NCI-H128 (cell line): ENCODE results near the gene GORASP2.

ENCODE experiments used
- DNase-seq: peaks from one replicate; lab custom pipeline; 2025; ENCODE audit not compliant: unreplicated experiment; lab: John Stamatoyannopoulos, UW

The GORASP2 gene

DNA sequence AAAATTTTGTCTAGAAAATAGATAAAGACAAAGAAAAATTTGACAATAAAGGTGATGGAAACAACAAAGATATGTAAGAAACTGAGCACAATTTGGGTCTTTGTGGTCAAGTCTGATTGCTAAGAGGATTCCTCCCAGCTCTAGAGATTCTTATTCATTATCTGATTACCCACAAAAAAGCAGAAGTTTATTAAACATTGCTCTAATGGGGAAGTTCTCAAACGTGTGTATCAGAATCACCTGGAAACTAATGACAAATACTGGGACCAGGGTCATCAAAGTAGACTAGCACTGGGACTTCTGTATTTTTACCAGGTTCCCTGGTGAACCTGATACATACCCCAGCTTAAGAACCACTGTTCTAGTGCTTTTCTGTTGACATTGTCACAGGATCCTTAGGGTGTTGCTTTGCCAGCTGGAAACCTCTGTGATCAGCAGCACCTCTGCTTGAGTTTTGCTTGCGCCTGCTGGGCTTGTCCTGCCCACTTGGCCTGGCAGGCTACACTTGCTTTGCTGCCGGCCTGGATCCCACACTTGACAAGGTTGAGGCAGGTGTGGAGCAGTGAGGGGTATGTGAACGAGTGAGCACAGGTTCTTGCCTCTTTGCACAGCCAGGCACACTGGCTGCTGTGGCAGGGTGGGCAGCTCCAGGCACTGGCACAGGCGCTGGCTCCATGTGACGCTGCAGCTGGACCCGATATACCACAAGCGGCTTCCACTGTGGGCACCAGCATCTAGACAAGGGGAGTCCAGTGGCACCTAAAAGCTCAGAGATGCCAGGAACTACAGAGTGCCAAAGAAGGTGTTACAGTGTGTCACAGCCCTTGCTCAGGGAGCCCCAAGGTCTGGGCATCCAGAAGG lies 6.2 kb upstream of the GORASP2 start:
- DNase-seq: no peak

GRCh38 chr2:170923799-170924198 lies 5.3 kb upstream of the GORASP2 start:
- DNase-seq: no peak

DNA sequence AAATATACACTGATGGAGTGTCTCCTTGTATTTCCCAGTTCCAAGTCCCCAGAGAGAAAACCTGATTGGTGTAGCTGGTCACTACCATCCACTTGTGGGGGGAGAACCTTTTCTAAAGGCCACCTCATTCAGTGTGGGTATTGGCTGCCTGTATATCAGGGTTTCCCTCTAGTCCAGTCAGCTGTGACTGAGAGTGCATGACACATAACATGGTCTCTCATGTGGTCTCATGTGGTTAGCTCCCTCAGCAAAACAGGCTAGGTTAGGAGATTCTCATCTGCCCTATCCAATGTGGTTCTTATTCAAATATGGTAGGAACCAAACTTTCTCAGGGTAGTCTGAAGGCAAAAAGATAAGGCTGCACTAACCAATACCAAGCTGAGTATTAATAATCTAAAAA lies 4.1 kb upstream of the GORASP2 start:
- DNase-seq: no peak

DNA sequence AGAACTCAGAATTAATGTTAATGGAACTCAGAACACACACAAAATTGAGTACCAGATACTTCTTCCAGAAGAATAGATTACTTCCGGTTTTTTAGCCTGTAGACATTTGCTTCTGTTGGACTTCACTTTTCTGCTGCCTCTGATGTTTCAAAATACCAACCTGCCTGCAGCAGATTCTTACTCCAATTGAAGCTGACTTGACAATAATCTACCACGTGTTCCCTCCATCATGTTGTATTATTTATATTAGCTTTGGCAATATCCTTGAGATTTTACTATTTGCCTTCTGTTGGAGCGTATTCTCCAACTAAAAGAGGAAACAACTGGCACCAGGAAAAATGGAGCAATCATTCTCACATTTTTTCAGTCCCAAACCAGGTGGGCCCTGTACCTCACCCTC lies 3.1 kb upstream of the GORASP2 start:
- DNase-seq: no peak

- DNase-seq: no peak
Measured at GRCh38 chr2:170926743-170927297, 2.2 kb upstream of the GORASP2 start.

GRCh38 chr2:170928036-170928823 lies 823 bp upstream of the GORASP2 start:
- DNase-seq: no peak

DNA sequence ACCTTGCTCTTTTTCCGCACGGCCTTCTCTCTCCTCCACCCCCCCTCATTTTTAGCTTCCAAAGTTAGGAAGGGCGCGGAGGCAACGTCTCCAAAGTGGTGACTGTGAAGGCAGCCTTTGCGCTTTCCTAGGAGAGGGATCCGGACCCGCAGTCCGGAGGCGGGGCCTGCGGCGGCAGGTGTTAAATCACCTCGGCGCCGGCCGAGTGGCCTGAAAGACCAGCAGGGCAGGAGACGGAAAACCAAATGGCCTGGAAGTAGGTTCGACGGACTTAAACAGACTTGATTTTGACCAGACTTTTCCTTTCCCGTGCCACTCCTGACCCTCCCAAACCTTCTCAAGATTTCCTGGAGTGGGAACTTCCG lies 615 bp downstream of the GORASP2 start:
- peak; percentile 10 for DNase-seq

DNA sequence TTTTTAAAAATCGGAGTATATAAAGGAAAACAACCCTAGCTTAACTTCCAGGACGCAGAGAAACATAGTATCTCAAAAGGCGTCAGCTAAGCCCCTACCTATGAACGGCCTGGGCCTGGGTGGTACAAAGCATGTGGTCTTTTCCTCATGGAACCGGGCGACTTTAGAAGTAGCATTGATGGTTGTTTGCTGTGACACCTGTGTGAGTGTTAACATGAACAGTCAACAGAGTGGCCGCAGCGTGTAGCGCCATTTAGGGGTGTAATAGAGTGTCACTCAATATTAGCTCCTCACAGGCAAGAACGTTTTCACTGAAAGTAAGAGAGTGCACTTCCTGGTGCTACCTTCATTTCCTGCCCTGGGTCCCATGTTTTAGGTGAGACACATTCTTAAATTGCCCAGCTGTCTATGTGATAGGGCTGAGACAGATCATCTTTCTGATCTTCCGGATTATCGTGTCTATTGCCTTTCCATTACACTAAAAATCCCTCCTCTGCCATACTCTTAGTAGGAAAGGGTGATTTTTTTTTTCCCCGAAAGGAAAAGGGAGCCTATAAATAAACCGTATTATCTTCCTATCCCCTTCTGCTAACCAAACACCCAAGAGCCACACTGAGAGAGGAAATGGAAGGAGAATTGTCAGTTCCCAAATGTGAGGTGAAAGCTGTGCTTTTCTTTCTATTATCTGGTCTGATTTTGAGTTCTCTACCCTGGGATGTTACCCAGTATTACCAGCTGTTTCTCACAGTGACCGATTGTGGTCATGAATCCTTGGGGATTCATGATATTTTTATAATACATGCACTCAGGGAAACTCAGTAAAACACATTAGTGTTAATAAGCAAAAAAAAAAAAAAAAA lies 1.3 kb downstream of the GORASP2 start:
- peak; percentile 4 for DNase-seq

- no peak for DNase-seq
Measured at GRCh38 chr2:170930991-170931266, 1.9 kb downstream of the GORASP2 start.

DNA sequence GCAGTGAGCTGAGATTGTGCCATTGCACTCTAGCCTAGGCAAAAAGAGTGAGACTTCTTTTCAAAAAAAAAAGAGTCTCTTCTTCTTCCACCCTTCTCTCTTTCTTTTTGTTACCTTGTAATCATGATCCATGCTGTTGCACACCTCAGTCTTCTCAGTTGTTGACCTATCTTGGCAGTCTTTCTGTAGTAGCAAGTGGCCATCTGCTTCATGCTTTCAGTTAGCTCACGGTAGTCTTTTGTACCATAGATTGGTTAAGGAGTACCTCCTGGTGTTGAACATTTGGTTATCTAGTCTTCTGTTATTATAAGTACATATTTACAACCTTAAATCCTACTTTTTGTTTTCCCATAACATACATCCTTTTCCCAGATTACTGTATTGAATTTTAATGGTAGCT lies 3.1 kb downstream of the GORASP2 start:
- DNase-seq: no peak

- no peak for DNase-seq
Measured at GRCh38 chr2:170932948-170933347, 3.9 kb downstream of the GORASP2 start.

DNA sequence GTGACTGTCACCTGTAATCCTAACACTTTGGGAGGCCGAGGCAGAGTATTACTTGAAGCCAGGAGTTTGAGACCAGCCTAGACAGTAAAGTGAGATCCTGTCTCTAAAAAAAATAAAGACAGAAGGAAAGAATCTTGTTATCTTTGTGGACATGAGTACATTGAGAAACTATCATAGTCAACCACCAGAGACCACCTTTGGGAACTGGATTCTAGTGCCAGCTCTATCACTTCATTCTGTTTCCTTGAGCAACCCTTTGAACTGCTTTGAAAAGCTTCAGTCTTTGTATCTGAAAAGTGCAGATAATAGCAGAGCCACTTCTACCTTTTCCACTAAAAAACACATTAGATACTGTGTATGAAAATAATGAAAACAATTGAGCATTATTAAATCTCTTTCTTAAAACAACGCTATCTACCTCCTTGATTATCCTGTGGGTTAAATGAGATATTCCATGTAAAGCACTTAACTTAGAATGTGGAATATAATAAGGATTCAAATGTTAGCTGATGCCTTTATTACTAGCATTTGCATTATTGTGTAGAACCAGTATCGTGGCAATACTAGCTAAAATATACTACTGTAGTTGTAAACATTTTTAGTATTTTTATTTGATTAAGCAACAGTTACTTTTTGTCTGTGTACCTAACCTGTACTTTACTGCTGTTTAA lies 8.8 kb downstream of the GORASP2 start:
- no peak for DNase-seq

DNA sequence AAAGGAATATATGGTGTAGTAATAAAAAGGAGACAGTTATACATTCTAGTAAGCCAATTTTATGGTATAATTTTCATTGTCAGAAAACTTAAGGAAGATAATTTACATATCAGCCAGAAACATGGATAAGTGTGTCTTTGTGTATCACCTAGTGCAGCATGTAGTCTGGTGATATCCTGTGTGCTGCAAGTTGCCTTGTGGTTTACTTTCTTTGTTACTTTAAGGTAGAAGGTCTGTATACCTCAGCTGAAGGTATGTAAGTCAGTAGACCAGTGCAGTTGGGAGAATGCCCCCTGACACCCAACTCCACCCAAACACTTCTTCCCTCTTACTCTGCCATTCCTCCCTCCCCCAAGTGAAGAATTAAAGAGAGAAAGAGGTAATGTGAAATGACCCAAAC lies 11.0 kb downstream of the GORASP2 start:
- DNase-seq: no peak

- DNase-seq: no peak
Measured at GRCh38 chr2:170942615-170943014, 13.6 kb downstream of the GORASP2 start.

DNA sequence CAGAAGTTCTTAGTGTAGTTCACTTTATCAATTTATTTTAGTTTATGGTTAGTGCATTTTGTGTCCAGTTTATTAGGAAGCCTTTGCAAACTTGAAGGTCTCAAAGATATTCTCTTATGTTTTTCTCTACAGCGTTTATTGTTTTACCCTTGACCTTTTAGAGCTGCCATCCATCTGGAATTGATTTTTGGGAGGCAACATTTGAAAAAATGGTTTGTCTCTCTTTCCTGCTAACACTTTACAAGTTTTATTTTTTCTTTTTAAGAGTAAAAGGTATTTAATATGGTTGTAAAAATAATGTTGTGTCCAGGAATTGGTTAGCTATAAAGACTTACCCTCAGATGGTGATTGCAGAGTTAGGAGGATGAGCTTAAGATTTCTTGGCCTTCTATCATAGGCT lies 14.0 kb downstream of the GORASP2 start:
- DNase-seq: no peak

GRCh38 chr2:170943596-170943995 lies 14.5 kb downstream of the GORASP2 start:
- DNase-seq: no peak

- no peak for DNase-seq
Measured at GRCh38 chr2:170944545-170944944, 15.5 kb downstream of the GORASP2 start.

DNA sequence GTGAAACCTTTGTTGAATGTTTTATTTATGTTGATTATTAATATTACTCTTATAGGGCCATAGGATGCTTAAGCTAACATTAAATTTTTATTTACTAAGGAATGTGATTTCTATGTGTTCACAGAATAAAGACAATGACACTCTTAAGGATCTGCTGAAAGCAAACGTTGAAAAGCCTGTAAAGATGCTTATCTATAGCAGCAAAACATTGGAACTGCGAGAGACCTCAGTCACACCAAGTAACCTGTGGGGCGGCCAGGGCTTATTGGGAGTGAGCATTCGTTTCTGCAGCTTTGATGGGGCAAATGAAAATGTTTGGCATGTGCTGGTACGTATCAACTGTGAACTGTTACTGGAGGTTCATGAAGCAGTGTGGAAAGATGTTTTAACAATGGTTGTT lies 20.4 kb downstream of the GORASP2 start:
- no peak for DNase-seq

DNA sequence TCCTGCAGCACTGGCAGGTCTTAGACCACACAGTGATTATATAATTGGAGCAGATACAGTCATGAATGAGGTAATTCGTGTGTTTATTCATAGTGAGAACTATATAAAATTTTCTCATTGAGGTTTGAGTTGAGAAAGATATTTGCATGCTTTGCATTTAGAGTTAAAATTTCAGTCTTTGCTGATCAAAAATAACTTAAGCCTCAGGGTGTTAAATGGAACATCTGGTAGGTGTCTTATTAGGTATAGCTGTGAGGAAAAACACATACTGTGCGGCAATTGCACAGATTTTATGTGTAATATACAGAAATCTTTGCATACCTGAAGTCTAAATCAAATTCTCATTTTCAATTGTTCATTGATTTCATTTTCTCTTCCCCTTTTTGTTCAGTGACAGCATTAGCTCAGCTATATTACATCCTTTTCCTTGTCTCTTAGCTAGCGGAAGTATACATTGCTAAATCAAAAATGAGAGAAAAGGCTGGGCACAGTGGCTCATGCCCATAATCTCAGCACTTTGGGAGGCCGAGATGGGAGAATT lies 21.2 kb downstream of the GORASP2 start:
- DNase-seq: no peak

DNA sequence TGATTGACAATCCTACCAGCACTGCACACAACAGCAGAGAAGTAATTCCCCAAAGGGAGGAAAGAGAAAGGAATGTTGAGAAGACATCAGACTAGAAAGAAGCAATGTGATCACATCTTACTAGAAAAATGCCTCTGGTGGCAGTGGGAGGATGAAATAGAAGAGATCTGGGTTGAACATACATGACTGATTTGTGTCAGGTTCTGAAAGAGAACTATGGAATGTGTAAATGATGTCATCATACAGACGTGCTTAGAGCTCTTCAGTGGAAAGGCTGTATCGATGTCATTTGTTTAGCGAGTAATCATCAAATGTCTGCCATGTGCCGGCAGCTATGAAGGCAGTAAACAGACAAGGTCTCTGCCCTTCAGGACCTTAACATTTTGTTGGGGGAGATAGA lies 24.9 kb downstream of the GORASP2 start:
- DNase-seq: no peak

GRCh38 chr2:170963386-170963785 lies 34.3 kb downstream of the GORASP2 start:
- no peak for DNase-seq
